AG04450 (cell line): Measurements from ENCODE around the gene SGMS1. TPM values are rescaled to one million over a fixed set of nuclear protein-coding genes. Genes with fewer than 3 reads are reported as not detected.
A peak's percentile ranks its signal among the peaks of the same experiment; 100 is the strongest.

Experiments
- CTCF ChIA-PET: fragments of 300-600, 350-600 bp; formaldehyde crosslinking; extraction: SDS; loops from one replicate; lab custom pipeline; 2022; ENCODE audit warnings: antibody characterized with exemption, inconsistent platforms; lab: Charles Lee
- POLR2A ChIA-PET: fragments of 350-600 bp; formaldehyde crosslinking; extraction: SDS; loops from one replicate; lab custom pipeline; 2021; ENCODE audit warnings: antibody characterized with exemption, inconsistent platforms; lab: Yijun Ruan, JAX
- DNase-seq: peaks from one replicate; pipeline ENCODE4 v3.0.0-alpha.2; 2011; ENCODE audit warnings: low read depth, low spot score
- H3K27ac ChIP-seq: one replicate; pipeline ENCODE4 v1.5.1; 2012; ENCODE audit warnings: low read depth, low read length, control low read depth
- H3K27me3 ChIP-seq: one replicate; pipeline ENCODE4 v1.6.0; 2012; ENCODE audit warnings: low read length; ENCODE audit not compliant: control insufficient read depth, insufficient read depth
- H3K4me3 ChIP-seq: 2 replicates; pipeline ENCODE4 v1.5.1; 2011; ENCODE audit warnings: mild to moderate bottlenecking, low read depth, low read length, control low read depth
- H3K9me3 ChIP-seq: 2 replicates; pipeline ENCODE4 v1.5.1; 2012; ENCODE audit warnings: low read length; ENCODE audit not compliant: control insufficient read depth, insufficient read depth
- polyA plus RNA-seq: library from polyadenylated mRNA; depleted of rRNA; stranded (reverse); fragments of >200 nt; gene quantifications from 2 replicates; pipeline ENCODE4 v1.2.3, GENCODE V29; 2011
- TF ChIP-seq, protein P1 (sequence below): IDR thresholded peaks from 2 replicates; pipeline ENCODE4 v1.5.1; 2011; ENCODE audit warnings: low read depth, low read length, control low read depth, inconsistent platforms

SGMS1 gene
- polyA plus RNA-seq, 1 experiment, result 17.7 TPM

- no peak overlapping the region for H3K27ac ChIP-seq
- no peak for DNase-seq
- TF ChIP-seq, protein P1, sequence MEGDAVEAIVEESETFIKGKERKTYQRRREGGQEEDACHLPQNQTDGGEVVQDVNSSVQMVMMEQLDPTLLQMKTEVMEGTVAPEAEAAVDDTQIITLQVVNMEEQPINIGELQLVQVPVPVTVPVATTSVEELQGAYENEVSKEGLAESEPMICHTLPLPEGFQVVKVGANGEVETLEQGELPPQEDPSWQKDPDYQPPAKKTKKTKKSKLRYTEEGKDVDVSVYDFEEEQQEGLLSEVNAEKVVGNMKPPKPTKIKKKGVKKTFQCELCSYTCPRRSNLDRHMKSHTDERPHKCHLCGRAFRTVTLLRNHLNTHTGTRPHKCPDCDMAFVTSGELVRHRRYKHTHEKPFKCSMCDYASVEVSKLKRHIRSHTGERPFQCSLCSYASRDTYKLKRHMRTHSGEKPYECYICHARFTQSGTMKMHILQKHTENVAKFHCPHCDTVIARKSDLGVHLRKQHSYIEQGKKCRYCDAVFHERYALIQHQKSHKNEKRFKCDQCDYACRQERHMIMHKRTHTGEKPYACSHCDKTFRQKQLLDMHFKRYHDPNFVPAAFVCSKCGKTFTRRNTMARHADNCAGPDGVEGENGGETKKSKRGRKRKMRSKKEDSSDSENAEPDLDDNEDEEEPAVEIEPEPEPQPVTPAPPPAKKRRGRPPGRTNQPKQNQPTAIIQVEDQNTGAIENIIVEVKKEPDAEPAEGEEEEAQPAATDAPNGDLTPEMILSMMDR, result no peak
- no peaks in the 10 kb centered on the region for H3K27me3 ChIP-seq
- H3K9me3 ChIP-seq, result no peaks in the 10 kb centered on the region
- ChIA-PET POLR2A (no interaction called here), CTCF (interaction anchor here (0.5 kb wide), 1 partner anchor 159 kb away, joined by 3 read pairs; no protein-coding TSS in a partner anchor)
- H3K4me3 ChIP-seq, result no peak overlapping the region
Measured at GRCh38 chr10:50423448-50423847, 200.3 kb downstream of the SGMS1 start.

- TF ChIP-seq, protein P1, result no peak
- H3K27ac ChIP-seq, result no peak overlapping the region
- H3K9me3 ChIP-seq, result no peaks in the 10 kb centered on the region
- H3K4me3 ChIP-seq, result no peak overlapping the region
- no peaks in the 10 kb centered on the region for H3K27me3 ChIP-seq
- ChIA-PET CTCF (interaction anchor here (0.6 kb wide), 1 partner anchor 15 kb away, joined by 5 read pairs; no protein-coding TSS in a partner anchor), POLR2A (no interaction called here)
- DNase-seq, result no peak
Measured at GRCh38 chr10:50422259-50422658, 201.5 kb downstream of the SGMS1 start.

GRCh38 chr10:50421026-50421719 lies 202.6 kb downstream of the SGMS1 start:
- H3K27ac ChIP-seq, result no peak overlapping the region
- ChIA-PET POLR2A (no interaction called here), CTCF (interaction anchor here (0.9 to 1.3 kb wide), 4 partner anchors 10 to 140 kb away, joined by 3 to 6 read pairs (median 3); no protein-coding TSS in a partner anchor)
- no peaks in the 10 kb centered on the region for H3K27me3 ChIP-seq
- no peak overlapping the region for H3K4me3 ChIP-seq
- H3K9me3 ChIP-seq, result no peaks in the 10 kb centered on the region
- no peak for DNase-seq
- TF ChIP-seq, protein P1, result peak; percentile 75

DNA sequence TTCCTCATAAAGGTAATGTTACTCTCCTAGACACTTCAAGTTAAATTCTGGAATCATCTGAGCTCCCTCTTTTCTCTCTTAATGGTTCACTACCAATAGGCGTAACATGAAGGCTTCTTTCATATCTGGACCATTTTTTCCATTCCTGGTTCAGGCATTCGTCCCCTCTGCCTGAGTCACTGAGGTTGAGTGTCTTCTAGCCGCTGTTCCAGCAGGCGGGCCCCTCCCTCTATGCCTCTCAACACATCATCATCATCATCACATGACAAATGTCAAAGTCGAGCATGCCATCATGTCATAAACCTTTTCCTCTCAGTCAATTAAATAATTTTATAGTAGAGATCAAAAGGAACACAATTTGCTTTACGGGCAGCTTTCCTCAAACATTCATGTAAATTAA lies 203.6 kb downstream of the SGMS1 start:
- DNase-seq, result no peak
- H3K27ac ChIP-seq, result no peak overlapping the region
- no peaks in the 10 kb centered on the region for H3K9me3 ChIP-seq
- POLR2A ChIA-PET, result no interaction called here
- TF ChIP-seq, protein P1, result no peak
- H3K27me3 ChIP-seq, result no peaks in the 10 kb centered on the region
- CTCF ChIA-PET, result interaction anchor here (0.8 to 1.8 kb wide), 6 partner anchors 9 to 141 kb away, joined by 3 to 9 read pairs (median 3); no protein-coding TSS in a partner anchor
- H3K4me3 ChIP-seq, result no peak overlapping the region

GRCh38 chr10:50419756-50420155 lies 204.0 kb downstream of the SGMS1 start:
- Histone ChIP-seq H3K27ac (no peak overlapping the region), H3K9me3 (no peaks in the 10 kb centered on the region), H3K27me3 (no peaks in the 10 kb centered on the region), H3K4me3 (no peak overlapping the region)
- TF ChIP-seq, protein P1, result no peak
- ChIA-PET CTCF (interaction anchor here (0.9 to 1.8 kb wide), 3 partner anchors 22 to 142 kb away, joined by 3 to 9 read pairs (median 3); no protein-coding TSS in a partner anchor), POLR2A (no interaction called here)
- no peak for DNase-seq
